ENCODE measurements around the gene PWWP2B.
"Not testable (repeated sequence)": the region's sequence is repeated elsewhere in the genome, so short reads cannot be mapped to it uniquely, and the experiment has no call there.

PWWP2B gene

GRCh38 chr10:132433671-132434340, 36.8 kb downstream of the PWWP2B start:
- POLR2A ChIA-PET: no interaction called here
- CTCF ChIA-PET: interaction anchor here (0.6 kb wide), 1 partner anchor 218 kb away, joined by 4 read pairs; no protein-coding TSS in a partner anchor
- no peak overlapping the region for H3K4me3 ChIP-seq (ENCODE audit: low read depth, low read length)

GRCh38 chr10:132434405-132435005, 37.5 kb downstream of the PWWP2B start:
- POLR2A ChIA-PET: no interaction called here
- CTCF ChIA-PET: interaction anchor here (0.6 kb wide), 1 partner anchor 218 kb away, joined by 4 read pairs; no protein-coding TSS in a partner anchor
- DNase-seq (ENCODE audit: low read depth, low spot score): no peak
- H3K4me3 ChIP-seq (ENCODE audit: low read depth, low read length): no peak overlapping the region
- no peak for TF ChIP-seq CTCF (IDR thresholded peaks at IDR 0.05; ENCODE audit: insufficient read depth, low read length, missing control alignments)

More at GRCh38 chr10:132433671-132434340, 36.8 kb downstream of the PWWP2B start:
- TF ChIP-seq CTCF (IDR thresholded peaks at IDR 0.05; ENCODE audit: insufficient read depth, low read length, missing control alignments): no peak
- DNase-seq (ENCODE audit: low read depth, low spot score): no peak

- DNase-seq (ENCODE audit: low read depth, low spot score); CTCF ChIA-PET: not testable (repeated sequence)
These were observed 38.3 kb downstream of the PWWP2B start for GRCh38 chr10:132435320-132435719.

GRCh38 chr10:132436096-132436495, 39.1 kb downstream of the PWWP2B start:
- DNase-seq (ENCODE audit: low read depth, low spot score); POLR2A ChIA-PET; H3K4me3 ChIP-seq (ENCODE audit: low read depth, low read length): not testable (repeated sequence)
- CTCF ChIA-PET: interaction anchor here (1.2 kb wide), 1 partner anchor 16 kb away, joined by 3 read pairs; no protein-coding TSS in a partner anchor

More at GRCh38 chr10:132435320-132435719, 38.3 kb downstream of the PWWP2B start:
- H3K4me3 ChIP-seq (ENCODE audit: low read depth, low read length); POLR2A ChIA-PET: not testable (repeated sequence)

- H3K4me3 ChIP-seq (ENCODE audit: low read depth, low read length): no peak overlapping the region
- POLR2A ChIA-PET: no interaction called here
- no peak for DNase-seq (ENCODE audit: low read depth, low spot score)
- CTCF ChIA-PET: interaction anchor here (1.1 to 1.2 kb wide), 2 partner anchors 15 to 17 kb away, joined by 3 read pairs; no protein-coding TSS in a partner anchor
- TF ChIP-seq CTCF (IDR thresholded peaks at IDR 0.05; ENCODE audit: insufficient read depth, low read length, missing control alignments): no peak
These were observed 39.9 kb downstream of the PWWP2B start for GRCh38 chr10:132436861-132437410.

GRCh38 chr10:132437541-132437950, 40.5 kb downstream of the PWWP2B start:
- TF ChIP-seq CTCF (IDR thresholded peaks at IDR 0.05; ENCODE audit: insufficient read depth, low read length, missing control alignments): no peak
- no peak for DNase-seq (ENCODE audit: low read depth, low spot score)
- CTCF ChIA-PET: interaction anchor here (1.1 kb wide), 1 partner anchor 16 kb away, joined by 3 read pairs; no protein-coding TSS in a partner anchor
- POLR2A ChIA-PET: no interaction called here
- H3K4me3 ChIP-seq (ENCODE audit: low read depth, low read length): no peak overlapping the region

Data from AG04449 (cell line).